BLaER1 (cell line): Measurements from ENCODE around the gene TCEAL3.

Experiments
- H3K27ac ChIP-seq: shearing (Covaris generic); formaldehyde crosslinking; 2 replicates; pipeline ENCODE4 v1.8.1; 2022
- H3K27me3 ChIP-seq: shearing (Covaris generic); formaldehyde crosslinking; 2 replicates; pipeline ENCODE4 v1.8.1; 2022
- H3K36me3 ChIP-seq: shearing (Covaris generic); formaldehyde crosslinking; 2 replicates; pipeline ENCODE4 v1.8.1; 2022
- H3K4me1 ChIP-seq: shearing (Covaris generic); formaldehyde crosslinking; 2 replicates; pipeline ENCODE4 v1.8.1; 2022
- H3K4me2 ChIP-seq: shearing (Covaris generic); formaldehyde crosslinking; 2 replicates; pipeline ENCODE4 v1.8.1; 2022
- H3K4me3 ChIP-seq: shearing (Covaris generic); formaldehyde crosslinking; 2 replicates; pipeline ENCODE4 v1.8.1; 2022
- H3K9ac ChIP-seq: shearing (Covaris generic); formaldehyde crosslinking; 2 replicates; pipeline ENCODE4 v1.8.1; 2022
- H3K9me3 ChIP-seq: shearing (Covaris generic); formaldehyde crosslinking; 2 replicates; pipeline ENCODE4 v1.8.1; 2022
- H4K20me1 ChIP-seq: shearing (Covaris generic); formaldehyde crosslinking; 2 replicates; pipeline ENCODE4 v1.8.1; 2022
- Cebpa-rat ChIP-seq: shearing (Covaris generic); IDR thresholded peaks from 2 replicates; pipeline ENCODE4 v1.8.1; 2022

TCEAL3 gene

GRCh38 chrX:103615781-103616371, 8.1 kb downstream of the TCEAL3 start:
- Histone ChIP-seq H3K9me3 (no peaks in the 10 kb centered on the region), H3K4me3 (no peak overlapping the region), H4K20me1 (no peaks in the 10 kb centered on the region), H3K9ac (no peak overlapping the region), H3K36me3 (no peaks in the 10 kb centered on the region), H3K4me2 (no peak overlapping the region), H3K27ac (no peak overlapping the region), H3K27me3 (no peaks in the 10 kb centered on the region), H3K4me1 (no peaks in the 10 kb centered on the region)
- TF ChIP-seq Cebpa-rat = no peak

DNA sequence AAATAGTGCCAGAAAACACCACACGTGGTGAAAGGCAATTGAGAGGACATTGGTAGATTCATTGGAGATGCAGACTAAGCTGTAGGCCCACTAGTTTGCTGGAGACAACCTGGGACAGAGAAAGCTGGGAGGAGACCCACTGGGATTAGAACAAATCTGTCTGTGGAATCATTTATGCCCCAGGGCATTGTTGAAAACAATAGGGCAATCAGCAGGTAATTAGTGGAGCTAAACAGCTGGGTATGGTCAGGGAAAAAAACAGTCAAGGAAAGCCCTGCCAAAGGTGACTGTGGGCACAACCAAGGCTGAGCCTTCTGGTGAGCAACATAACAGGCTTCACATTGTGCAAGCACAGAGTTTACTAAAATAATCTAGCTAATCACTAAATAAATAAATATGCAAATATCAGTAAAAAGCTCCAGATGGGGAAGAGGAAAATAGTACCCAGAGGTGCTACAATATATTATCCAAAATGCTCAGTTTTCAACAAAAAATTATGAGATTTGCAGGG, 9.0 kb downstream of the TCEAL3 start:
- Histone ChIP-seq H4K20me1 (no peaks in the 10 kb centered on the region), H3K27me3 (no peaks in the 10 kb centered on the region), H3K9ac (no peak overlapping the region), H3K4me1 (no peaks in the 10 kb centered on the region), H3K27ac (no peak overlapping the region), H3K9me3 (no peaks in the 10 kb centered on the region), H3K4me3 (no peak overlapping the region), H3K36me3 (no peaks in the 10 kb centered on the region), H3K4me2 (no peak overlapping the region)
- no peak for TF ChIP-seq Cebpa-rat

DNA sequence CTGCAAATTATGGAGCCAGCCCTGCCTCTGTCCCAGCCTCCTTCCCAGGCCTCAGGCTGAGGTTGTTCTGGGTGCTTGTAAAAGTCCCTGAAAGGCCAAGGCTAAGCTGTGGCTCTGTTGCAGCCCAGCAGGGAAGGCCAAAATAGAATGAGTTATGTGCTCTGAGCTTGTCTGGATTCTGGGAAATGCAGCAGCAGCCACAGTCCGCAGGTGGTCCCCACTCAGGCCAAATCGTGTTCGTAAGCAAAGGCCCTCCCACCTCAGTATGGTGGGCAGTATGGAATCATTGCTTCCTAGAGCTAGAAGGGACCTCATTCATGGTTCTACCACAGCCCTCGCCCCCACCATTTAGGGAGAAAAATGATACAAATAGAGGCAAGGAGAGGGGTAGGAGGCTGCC, 16.3 kb downstream of the TCEAL3 start:
- no peak overlapping the region for H3K4me2 ChIP-seq
- no peaks in the 10 kb centered on the region for H3K4me1 ChIP-seq
- no peaks in the 10 kb centered on the region for H3K9me3 ChIP-seq
- H3K4me3 ChIP-seq = no peak overlapping the region
- TF ChIP-seq Cebpa-rat = no peak
- no peak overlapping the region for H3K9ac ChIP-seq
- H3K27me3 ChIP-seq = no peaks in the 10 kb centered on the region
- no peaks in the 10 kb centered on the region for H3K36me3 ChIP-seq
- no peak overlapping the region for H3K27ac ChIP-seq
- H4K20me1 ChIP-seq = no peaks in the 10 kb centered on the region

GRCh38 chrX:103626855-103627254, 19.1 kb downstream of the TCEAL3 start:
- Histone ChIP-seq H3K36me3 (no peaks in the 10 kb centered on the region), H3K27ac (no peak overlapping the region), H3K9ac (no peak overlapping the region), H3K27me3 (no peaks in the 10 kb centered on the region), H3K4me1 (no peaks in the 10 kb centered on the region; the same call in 1 of the 2 replicates), H3K4me3 (no peak overlapping the region), H3K9me3 (no peaks in the 10 kb centered on the region), H4K20me1 (no peaks in the 10 kb centered on the region), H3K4me2 (no peak overlapping the region)
- TF ChIP-seq Cebpa-rat = no peak

- no peaks in the 10 kb centered on the region for H3K36me3 ChIP-seq
- H3K4me1 ChIP-seq = no peaks in the 10 kb centered on the region; the same call in 1 of the 2 replicates
- no peaks in the 10 kb centered on the region for H3K9me3 ChIP-seq
- peak within 1 kb of the TSS; percentile 49 for H3K27ac ChIP-seq
- H3K4me2 ChIP-seq = peak within 1 kb of the TSS; percentile 59
- no peaks in the 10 kb centered on the region for H3K27me3 ChIP-seq
- H3K4me3 ChIP-seq = peak within 1 kb of the TSS; percentile 74
- TF ChIP-seq Cebpa-rat = no peak
- no peaks in the 10 kb centered on the region for H4K20me1 ChIP-seq
- H3K9ac ChIP-seq = peak within 1 kb of the TSS; percentile 73
These were observed 20.9 kb downstream of the TCEAL3 start, which contains the start of gene TCEAL1 for GRCh38 chrX:103628386-103629317. Gene TCEAL1 (plus strand): TSS chrX:103628975. CDS start chrX:103629917, 942 bp downstream.

GRCh38 chrX:103629318-103630170, 21.8 kb downstream of the TCEAL3 start:
- no peaks in the 10 kb centered on the region for H3K27me3 ChIP-seq
- H3K4me2 ChIP-seq = peak overlapping the region; percentile 59
- H3K4me3 ChIP-seq = peak overlapping the region; percentile 74
- no peaks in the 10 kb centered on the region for H4K20me1 ChIP-seq
- H3K36me3 ChIP-seq = no peaks in the 10 kb centered on the region
- no peaks in the 10 kb centered on the region for H3K9me3 ChIP-seq
- H3K27ac ChIP-seq = peak overlapping the region; percentile 49
- peak overlapping the region; percentile 73 for H3K9ac ChIP-seq
- no peaks in the 10 kb centered on the region; the same call in 1 of the 2 replicates for H3K4me1 ChIP-seq
- TF ChIP-seq Cebpa-rat = no peak

- Histone ChIP-seq H3K4me2 (peak overlapping the region; percentile 59), H3K27me3 (no peaks in the 10 kb centered on the region), H3K4me3 (peak overlapping the region; percentile 74), H3K27ac (0 out of 2 replicates have a peak overlapping the region, but pooled peaks have one; percentile 49), H3K4me1 (no peaks in the 10 kb centered on the region; the same call in 1 of the 2 replicates), H3K36me3 (no peaks in the 10 kb centered on the region), H3K9me3 (no peaks in the 10 kb centered on the region), H3K9ac (peak overlapping the region; percentile 73; the same call in 1 of the 2 replicates), H4K20me1 (no peaks in the 10 kb centered on the region)
- TF ChIP-seq Cebpa-rat = no peak
These were observed 22.4 kb downstream of the TCEAL3 start for GRCh38 chrX:103630171-103630511.

- H3K27ac ChIP-seq = no peak overlapping the region
- no peaks in the 10 kb centered on the region for H3K9me3 ChIP-seq
- H3K4me2 ChIP-seq = no peak overlapping the region
- H4K20me1 ChIP-seq = no peaks in the 10 kb centered on the region
- no peaks in the 10 kb centered on the region for H3K36me3 ChIP-seq
- no peaks in the 10 kb centered on the region; the same call in 1 of the 2 replicates for H3K4me1 ChIP-seq
- H3K4me3 ChIP-seq = no peak overlapping the region
- no peak for TF ChIP-seq Cebpa-rat
- H3K9ac ChIP-seq = no peak overlapping the region
- H3K27me3 ChIP-seq = no peaks in the 10 kb centered on the region
These were observed 23.4 kb downstream of the TCEAL3 start for GRCh38 chrX:103631145-103631544.

DNA sequence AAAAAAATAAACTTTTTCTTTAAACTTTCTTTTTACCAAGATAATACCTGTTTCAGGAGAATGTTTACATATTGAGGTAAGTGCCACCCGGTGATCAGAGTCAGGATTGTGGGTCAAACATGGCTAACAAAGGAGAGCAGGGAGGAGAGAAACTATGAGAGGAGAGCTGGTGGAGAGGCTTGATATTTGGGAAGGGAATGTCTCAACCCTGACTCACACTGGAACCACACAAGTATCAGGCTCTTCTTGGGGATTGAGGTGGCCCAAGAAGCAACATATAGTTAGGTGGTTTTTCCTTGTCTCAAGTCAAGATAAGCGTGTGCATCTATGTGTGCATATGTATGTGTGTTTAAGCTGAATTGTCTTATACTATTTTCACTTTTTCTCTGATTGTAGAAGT, 27.7 kb downstream of the TCEAL3 start:
- no peaks in the 10 kb centered on the region for H3K36me3 ChIP-seq
- no peak overlapping the region for H3K4me2 ChIP-seq
- no peak for TF ChIP-seq Cebpa-rat
- H3K9ac ChIP-seq = no peak overlapping the region
- peaks cover 5% of the 10 kb centered on the region; the same call in 1 of the 2 replicates for H3K4me1 ChIP-seq
- no peaks in the 10 kb centered on the region for H3K9me3 ChIP-seq
- H3K4me3 ChIP-seq = no peak overlapping the region
- H4K20me1 ChIP-seq = no peaks in the 10 kb centered on the region
- no peak overlapping the region for H3K27ac ChIP-seq
- H3K27me3 ChIP-seq = no peaks in the 10 kb centered on the region
